Activated CD8-positive, alpha-beta memory T cell treated with anti-CD3 and anti-CD28 coated beads, Interleukin-2, amount 50 U/mL, for 24 hours (primary cell): ENCODE data around the gene TBC1D17.
"Not testable (repeated sequence)": the region's sequence is repeated elsewhere in the genome, so short reads cannot be mapped to it uniquely, and the experiment has no call there.

Experiments used
- DNase-seq: peaks from one replicate; pipeline ENCODE4 v3.0.0-alpha.2; 2020; ENCODE audit errors: extremely low read depth

The TBC1D17 gene

DNA sequence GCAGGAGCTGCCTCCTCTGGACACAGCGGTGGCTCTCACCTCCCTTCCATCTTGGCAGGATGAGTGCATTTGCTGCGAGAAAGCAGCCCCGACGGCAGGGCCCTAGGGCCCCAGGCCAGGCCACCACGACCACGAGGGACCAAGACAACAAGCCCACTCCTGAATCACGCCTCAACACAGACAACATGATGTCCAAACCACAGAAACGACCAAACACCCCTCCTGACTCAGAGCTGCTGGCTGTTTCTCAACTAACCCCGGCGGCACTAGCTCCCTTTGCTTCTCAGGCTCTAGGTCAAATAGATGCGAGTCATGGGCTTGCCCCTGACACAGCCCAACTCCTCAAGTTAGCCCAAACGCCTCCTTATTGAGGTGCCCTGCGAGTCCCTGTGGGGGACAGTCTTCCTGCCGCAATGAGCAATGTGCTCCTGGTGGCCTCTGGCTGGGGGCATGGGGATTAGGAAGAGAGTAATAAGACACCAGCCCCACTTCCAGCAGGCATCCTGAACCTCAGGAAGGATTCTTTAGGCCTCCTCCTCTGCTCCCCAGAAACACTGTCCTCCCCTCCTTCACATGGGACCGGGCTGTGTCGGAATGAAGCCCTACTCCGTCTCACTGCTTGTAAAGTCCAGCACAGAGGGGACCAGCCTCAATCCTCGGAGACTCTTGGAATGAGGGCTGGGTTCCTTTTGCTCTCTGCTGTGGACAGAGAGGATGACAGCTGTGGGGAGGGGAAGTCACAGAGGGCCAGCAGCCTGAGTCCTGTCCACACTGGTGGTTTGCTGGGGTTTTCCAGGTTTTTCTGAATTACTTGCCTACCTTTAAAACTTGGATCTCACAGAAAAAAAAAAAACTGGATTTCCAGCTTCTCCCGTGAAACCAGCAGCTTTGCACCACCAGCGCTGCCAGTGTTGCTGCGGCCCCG lies 44.6 kb downstream of the TBC1D17 start:
- no peak for DNase-seq

DNA sequence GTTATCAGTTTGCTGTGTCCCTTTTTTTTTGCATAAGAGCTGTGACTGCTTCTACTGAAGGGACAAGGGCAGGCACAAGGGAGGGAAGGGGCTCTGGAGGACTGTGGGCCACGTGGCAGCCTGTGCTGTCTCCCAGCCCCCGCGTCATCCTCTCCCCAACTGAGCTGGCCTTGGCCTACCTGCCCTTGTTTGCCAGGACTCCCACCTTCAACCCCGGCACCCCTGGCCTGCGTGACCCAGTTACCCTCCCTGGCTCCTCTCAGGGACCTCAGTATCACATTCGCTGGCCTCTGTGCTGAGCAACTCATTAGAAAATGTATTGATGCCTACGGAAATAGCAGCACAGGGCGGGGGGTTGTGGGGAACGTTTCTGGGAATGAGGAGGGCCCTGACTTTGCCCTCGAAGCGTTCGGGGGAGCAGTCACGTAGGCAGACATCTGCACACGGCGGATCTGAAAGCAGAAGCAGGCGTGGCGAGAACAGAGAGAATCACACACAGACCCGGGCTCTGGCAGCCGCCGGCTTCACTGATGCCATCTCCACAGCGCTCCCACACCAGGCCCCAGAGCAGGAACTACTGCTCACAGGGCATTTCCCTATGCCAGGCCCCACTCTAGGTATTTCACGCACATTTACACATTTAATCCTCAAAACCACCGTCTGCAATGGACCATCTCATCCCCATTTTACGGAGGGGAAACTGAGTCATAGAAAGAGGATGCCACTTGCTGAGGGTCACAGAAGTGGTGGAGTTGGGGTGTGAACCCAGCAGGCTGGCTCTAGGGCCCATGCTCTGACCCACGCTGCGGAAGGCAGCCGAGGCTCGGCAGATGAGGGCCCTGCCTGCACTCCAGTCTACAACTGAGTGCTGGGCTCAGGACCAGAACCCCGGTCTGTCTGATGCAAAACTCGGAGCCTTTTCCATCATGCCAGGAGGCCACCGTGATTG lies 45.8 kb downstream of the TBC1D17 start:
- DNase-seq = no peak

DNA sequence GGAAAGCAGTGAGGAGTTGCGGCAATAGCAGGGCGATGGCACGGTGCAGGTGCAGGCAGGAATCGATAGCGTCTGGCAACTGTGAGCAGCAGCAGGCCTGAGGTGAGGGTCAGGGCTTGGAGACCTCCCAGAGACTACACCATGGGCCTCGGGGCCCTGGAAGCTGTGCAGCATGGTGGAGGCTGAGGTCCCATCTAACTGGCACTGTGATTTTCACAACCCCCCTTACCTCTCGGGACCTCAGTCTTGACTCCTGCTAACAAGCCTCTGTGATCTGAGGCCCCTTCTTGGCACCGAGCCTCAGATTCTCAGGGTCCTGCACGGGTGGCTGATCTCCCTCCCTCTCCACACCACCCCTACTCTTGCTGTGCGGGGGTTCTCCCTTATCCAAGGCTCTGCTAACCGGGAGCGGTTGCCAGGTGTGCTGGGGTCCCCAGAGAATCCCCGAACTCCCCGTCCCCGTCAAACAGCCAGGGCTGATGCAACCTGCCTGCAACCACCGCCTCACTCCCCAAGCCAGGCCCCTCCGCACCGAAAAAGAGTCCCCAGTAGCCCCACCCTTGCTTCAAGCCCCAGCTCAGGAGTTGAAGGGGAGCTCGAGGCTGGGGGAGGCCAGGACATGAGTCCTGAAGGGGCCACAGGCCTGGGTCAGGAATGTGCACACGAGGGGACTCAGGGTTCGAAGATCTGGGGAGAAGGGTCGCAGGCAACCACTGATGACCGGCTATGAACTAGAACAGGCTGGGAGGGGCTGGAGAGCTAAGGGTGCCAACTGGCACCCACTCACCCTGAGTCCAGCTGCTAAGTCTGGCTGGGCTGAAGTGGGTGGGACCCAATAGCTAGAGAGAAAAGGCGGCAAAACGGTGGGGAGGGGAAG lies 46.7 kb downstream of the TBC1D17 start:
- no peak for DNase-seq

DNA sequence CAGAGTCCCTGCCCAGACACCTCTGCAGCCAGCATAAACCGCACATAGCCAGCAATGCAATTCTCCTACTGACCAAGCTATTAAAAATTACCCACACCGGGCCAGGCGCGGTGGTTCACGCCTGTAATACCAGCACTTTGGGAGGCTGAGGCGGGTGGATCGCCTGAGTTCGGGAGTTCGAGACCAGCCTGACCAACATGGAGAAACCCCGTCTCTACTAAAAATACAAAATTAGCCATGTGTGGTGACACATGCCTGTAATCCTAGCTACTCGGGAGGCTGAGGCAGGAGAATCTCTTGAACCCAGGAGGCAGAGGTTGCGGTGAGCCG lies 47.3 kb downstream of the TBC1D17 start:
- DNase-seq = not testable (repeated sequence)

DNA sequence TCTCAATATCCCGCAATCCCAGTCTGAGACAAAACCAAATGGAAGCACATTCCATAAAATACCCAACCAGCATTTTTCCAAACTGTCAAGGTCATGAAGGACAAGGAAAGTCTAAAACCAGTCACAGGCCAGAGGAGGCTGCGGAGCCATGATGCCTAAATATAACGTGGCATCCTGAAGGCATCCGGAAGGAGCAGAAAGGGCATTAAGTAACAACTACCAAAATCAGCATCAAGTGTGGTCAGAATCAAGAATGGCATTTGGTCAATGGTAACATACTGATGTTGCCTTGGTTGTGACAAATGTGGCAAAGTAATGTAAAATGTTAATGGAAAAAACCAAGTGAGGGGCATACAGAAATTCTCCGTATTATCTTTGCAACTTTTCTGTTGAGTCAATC lies 48.0 kb downstream of the TBC1D17 start:
- no peak for DNase-seq

DNA sequence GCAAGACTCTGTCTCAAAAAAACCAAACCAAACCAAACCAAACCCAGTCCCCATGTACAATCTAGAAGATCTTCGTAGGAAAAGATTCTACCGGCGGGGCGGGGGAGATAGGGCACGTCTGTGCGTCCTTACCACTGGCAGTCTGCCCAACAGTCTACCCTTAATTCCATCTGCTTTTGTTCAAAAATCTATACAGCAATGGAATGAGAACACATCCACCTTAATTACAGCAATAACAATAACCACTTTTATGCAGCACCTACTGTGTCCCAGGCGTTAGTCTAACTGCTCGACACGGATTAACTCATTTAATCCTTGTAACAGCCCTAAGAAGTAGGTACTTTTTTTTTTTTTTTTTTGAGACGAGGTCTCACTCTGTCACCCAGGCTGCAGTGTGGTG lies 49.0 kb downstream of the TBC1D17 start:
- no peak for DNase-seq

- no peak for DNase-seq
Measured at GRCh38 chr19:49927526-49928264, 50.2 kb downstream of the TBC1D17 start.

DNA sequence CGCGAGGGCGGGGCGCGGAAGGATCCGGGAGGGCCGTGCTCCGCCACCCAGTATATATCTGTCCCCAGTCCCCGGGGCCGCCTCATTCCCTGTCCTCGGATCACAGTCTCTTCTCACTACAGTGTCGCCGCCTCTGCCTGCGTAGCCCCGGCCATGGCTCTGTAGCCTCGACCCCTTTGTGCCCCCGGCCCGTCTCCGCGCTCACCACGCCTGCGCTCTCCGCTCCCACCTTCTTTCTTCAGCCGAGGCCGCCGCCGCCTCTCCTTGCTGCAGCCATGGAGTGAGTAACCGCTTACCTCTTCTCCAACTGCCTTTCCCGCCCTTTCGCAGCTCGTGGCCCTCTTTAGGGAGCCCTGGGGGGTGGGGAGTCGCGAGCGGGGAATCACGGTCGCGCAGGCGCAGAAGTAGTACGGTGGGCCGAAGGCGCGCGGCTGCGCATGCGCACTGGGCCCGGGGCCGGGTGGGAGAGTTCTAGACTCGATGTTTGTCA lies 51.7 kb downstream of the TBC1D17 start, which contains the start of the genes ATF5 and NUP62:
Gene ATF5 (plus strand): TSS at position 85 of the 490 bp plus-strand sequence. CDS start 1,646 bp downstream, outside the sequence.
Gene NUP62 (minus strand): TSS at position 384 of the 490 bp plus-strand sequence. CDS start 19,697 bp downstream, outside the sequence.
- peak; percentile 74 for DNase-seq

DNA sequence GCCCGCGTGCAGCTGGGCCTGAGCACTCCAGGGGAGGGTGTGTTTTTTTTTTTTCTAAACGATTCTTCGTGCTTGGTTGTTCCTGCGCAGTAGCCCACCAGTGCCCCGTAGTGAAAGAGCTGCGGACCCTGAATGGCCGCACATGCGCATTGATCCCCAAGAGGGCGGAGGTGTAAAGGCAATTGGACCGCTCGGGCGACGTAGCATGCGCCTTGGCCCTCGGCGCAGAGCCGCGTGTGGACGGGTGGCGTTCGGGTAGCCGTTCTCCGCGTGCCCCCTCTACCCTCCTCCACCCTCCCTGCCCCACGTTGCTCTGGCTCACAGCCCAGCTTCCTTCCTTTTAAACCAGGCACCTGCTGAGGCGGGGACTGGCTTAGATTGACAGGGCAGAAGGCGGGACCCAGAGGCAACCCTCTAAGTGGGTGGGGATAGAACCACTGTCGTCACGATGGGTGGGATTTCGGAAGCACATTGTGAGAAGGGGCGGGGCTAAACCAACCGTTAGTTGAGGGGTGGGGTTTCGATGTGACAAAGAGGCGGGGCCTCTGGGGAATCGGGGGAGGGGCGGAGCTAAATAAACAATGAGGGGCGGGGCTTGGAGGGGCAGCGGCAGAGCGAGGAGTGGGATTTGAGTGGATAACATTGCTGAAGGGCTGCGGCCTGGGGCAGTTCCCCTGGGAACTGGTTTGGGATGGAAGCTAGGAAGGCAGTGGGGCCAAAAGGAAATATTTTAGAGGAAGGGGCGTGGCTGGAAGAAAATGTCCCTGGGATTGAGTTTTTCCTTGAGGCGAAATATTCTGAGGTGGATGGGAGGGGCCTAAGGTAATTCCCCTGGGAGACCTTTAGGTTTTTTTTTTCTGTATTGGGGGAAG lies 52.3 kb downstream of the TBC1D17 start:
- peak; percentile 81 for DNase-seq

DNA sequence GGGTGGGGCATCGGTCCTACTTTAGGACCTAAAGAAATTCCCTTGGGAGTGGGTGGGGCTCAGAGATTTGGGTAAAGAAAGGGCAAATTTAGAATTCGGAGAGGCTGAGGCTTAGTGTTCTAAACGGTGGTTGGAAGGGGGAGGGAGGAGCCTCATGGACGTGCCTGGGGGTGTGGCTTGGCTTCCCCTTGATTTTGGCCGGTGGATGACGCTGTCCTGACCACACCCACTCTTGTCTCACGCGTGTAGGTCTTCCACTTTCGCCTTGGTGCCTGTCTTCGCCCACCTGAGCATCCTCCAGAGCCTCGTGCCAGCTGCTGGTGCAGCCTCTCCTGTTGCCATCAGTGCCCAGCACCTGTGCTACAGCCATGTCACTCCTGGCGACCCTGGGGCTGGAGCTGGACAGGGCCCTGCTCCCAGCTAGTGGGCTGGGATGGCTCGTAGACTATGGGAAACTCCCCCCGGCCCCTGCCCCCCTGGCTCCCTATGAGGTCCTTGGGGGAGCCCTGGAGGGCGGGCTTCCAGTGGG lies 53.0 kb downstream of the TBC1D17 start:
- DNase-seq = no peak

DNA sequence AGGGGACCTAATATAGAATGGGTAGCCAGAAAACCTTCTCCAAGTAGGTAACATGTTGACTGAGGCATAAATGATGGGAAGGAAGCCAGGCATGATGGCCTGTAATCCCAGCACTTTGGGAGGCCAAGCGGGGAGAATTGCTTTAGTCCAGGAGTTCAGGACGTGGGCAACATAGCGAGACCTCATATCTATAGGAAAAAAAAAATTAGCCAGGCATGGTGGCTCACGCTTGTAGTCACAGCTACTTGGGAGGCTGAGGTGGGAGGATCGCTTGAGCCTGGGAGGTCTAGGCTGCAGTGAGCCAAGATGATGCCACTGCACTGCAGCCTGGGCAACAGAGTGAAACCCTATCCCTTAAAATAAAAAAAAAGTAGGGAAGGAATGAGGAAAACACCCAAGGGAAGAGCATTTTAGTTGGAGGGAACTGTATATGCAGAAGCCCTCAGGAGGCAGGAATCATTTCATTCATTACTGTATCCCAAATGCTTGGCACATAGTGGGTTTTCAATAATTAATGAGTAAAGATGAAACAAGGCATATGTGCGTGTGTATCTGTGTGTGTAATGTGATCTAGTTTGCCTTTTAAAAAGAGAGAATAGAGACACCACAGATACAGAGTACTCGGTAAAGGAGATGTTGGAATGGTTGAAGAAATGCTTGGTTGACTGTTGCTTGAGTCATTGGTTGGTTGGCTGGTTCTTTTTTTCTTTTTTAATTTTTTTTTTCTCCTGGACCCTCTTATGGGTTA lies 54.0 kb downstream of the TBC1D17 start:
- DNase-seq = no peak

DNA sequence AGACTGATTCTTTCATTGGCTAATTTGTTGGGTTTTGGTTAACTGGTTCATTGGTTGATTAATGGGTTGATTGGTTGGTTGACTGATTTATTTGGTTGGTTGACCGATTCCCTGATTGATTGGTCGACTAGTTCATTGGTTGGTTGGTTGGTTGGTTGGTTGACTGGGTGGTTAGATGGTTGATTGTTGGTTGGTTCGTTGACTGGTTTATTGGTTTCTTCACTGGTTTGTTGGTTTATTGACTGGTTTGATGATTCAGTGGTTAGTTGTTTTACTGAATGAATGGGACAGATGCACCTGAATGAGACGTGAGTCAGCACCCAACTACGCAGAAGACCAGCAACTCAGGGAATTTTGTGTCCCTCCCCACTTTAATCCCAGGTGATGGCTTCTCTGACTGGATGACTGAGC lies 54.5 kb downstream of the TBC1D17 start:
- no peak for DNase-seq

DNA sequence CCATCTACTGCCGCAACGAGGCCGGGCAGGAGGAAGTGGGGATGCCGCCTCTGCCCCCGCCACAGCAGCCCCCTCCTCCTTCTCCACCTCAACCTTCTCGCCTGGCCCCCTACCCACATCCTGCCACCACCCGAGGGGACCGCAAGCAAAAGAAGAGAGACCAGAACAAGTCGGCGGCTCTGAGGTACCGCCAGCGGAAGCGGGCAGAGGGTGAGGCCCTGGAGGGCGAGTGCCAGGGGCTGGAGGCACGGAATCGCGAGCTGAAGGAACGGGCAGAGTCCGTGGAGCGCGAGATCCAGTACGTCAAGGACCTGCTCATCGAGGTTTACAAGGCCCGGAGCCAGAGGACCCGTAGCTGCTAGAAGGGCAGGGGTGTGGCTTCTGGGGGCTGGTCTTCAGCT lies 55.2 kb downstream of the TBC1D17 start:
- no peak for DNase-seq

DNA sequence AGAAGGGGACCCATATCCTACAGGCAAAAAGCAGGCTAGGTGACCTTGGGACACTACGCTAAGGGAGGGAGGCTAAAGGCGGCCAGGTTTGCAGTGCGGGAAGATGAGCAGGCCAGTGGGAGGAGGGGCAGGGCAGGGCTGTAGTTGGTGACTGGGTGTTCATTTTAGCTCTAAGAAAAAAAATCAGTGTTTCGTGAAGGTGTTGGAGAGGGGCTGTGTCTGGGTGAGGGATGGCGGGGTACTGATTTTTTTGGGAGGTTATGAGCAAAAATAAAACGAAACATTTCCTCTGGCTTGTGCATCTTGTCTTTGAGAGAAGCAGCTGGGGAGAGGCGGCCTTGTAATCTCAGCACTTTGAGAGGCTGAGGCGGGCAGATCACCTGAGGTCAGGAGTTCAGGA lies 56.1 kb downstream of the TBC1D17 start:
- no peak for DNase-seq

DNA sequence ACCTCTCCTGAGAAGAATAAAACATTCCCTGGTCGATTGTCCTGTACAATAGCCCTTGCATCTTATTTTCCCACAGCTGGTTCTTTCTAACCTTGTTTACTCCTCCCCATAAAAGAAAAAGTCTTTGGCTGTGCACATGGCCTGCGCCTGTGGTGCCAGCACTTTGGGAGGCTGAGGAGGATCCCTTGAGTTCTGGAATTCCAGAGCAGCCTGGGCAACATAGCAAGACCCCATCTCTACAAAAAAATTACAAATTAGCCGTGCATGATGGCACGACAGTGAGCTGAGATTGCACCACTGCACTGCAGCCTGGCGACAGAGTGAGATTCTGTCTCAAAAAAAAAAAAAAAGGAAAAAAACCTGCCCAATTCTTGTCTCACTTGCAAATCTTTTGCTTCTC lies 59.0 kb downstream of the TBC1D17 start:
- no peak for DNase-seq

DNA sequence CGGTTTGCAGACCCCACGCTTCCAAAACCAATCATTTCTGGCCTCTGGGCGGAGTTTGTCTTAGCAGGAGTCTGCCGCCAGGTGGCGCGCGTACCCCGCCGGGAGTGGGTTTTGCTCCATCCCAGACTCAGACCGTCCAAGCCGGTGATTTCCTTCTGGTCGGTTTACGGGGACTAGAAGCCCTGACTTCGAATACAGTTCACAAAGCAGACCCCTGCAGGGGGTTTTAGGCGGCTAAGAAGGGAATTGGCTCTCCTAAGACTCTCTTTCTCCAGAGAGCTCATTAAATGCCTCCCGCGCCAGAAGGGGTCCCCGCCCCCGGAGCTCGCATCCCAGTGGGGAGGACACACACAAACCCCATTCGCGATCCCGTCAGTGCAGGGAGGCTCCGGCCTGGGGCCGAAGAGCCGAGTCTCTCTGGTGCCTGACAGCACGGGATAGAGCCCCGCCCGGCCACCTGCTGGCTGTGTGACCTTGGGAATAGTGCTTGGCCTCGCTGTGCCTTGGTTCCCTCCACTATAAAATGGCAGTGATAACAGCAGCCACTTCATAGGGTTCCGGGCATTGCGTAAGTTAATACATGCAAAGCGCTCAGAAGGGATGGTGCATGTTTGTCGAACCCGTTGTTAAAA lies 60.4 kb downstream of the TBC1D17 start:
- peak; percentile 48 for DNase-seq
